OCI-LY1 (cell line): ENCODE data around the gene HDX.

Experiments used
- H2AFZ ChIP-seq: fragments of 200-600 bp; sonication (generic), shearing (Covaris generic); 2 replicates; pipeline ENCODE4 v1.6.0; 2014; ENCODE audit warnings: antibody characterized with exemption, mild to moderate bottlenecking, low read length
- H3F3A ChIP-seq: fragments of 200-600 bp; sonication (generic), shearing (Covaris generic); 2 replicates; pipeline ENCODE4 v1.6.0; 2014; ENCODE audit warnings: mild to moderate bottlenecking, antibody characterized with exemption, low read length, moderate library complexity; ENCODE audit not compliant: insufficient read depth
- H3K27ac ChIP-seq: fragments of 200-600 bp; sonication (generic); 2 replicates; pipeline ENCODE4 v1.5.1; 2014; ENCODE audit warnings: low read length, mixed run types, mild to moderate bottlenecking, low read depth; ENCODE audit not compliant: poor library complexity, severe bottlenecking
- H3K27me3 ChIP-seq: fragments of 200-600 bp; sonication (generic); 2 replicates; pipeline ENCODE4 v1.6.0; 2014; ENCODE audit warnings: antibody characterized with exemption, mild to moderate bottlenecking, low read length, moderate library complexity; ENCODE audit not compliant: insufficient read depth
- H3K36me3 ChIP-seq: fragments of 200-600 bp; sonication (generic); 2 replicates; pipeline ENCODE4 v1.6.1; 2014; ENCODE audit warnings: mild to moderate bottlenecking, antibody characterized with exemption, low read length, moderate library complexity, mixed read lengths; ENCODE audit not compliant: insufficient read depth
- H3K4me1 ChIP-seq: fragments of 200-600 bp; sonication (generic); 2 replicates; pipeline ENCODE4 v1.5.1; 2014; ENCODE audit warnings: mild to moderate bottlenecking, low read length, moderate library complexity; ENCODE audit not compliant: insufficient read depth, severe bottlenecking
- H3K4me2 ChIP-seq: fragments of 200-600 bp; sonication (generic), shearing (Covaris generic); 2 replicates; pipeline ENCODE4 v1.6.1; 2014; ENCODE audit warnings: low read length
- H3K4me3 ChIP-seq: fragments of 200-600 bp; sonication (generic); 2 replicates; pipeline ENCODE4 v1.5.1; 2014; ENCODE audit warnings: low read length, low read depth, mild to moderate bottlenecking, mixed read lengths; ENCODE audit not compliant: poor library complexity, severe bottlenecking
- H3K79me2 ChIP-seq: fragments of 200-600 bp; shearing (Covaris generic); 2 replicates; pipeline ENCODE4 v1.6.1; 2016; ENCODE audit warnings: mixed run types, low read length, mixed read lengths; ENCODE audit not compliant: insufficient read depth
- H3K9ac ChIP-seq: fragments of 200-600 bp; sonication (generic), shearing (Covaris generic); 2 replicates; pipeline ENCODE4 v1.6.1; 2014; ENCODE audit warnings: mild to moderate bottlenecking, low read length, mixed read lengths
- H3K9me2 ChIP-seq: fragments of 200-600 bp; sonication (generic), shearing (Covaris generic); 2 replicates; pipeline ENCODE4 v1.6.1; 2014; ENCODE audit warnings: low read depth, mild to moderate bottlenecking, low read length, mixed read lengths
- H3K9me3 ChIP-seq: fragments of 200-600 bp; shearing (Covaris generic); 2 replicates; pipeline ENCODE4 v1.6.1; 2014; ENCODE audit warnings: low read length, mixed read lengths
- H4K20me1 ChIP-seq: fragments of 200-600 bp; sonication (generic), shearing (Covaris generic); 2 replicates; pipeline ENCODE4 v1.6.0; 2016; ENCODE audit warnings: mild to moderate bottlenecking, low read length; ENCODE audit not compliant: insufficient read depth
- EZH2 ChIP-seq: fragments of 200-600 bp; sonication (generic), shearing (Covaris generic); IDR thresholded peaks from 2 replicates; pipeline ENCODE4 v1.8.0; 2017; ENCODE audit warnings: borderline replicate concordance, mixed run types, mild to moderate bottlenecking, antibody characterized with exemption, low read length, moderate library complexity, mixed read lengths
- TF ChIP-seq, protein P1 (sequence below): fragments of 200-600 bp; sonication (generic), shearing (Covaris generic); IDR thresholded peaks from 2 replicates; pipeline ENCODE4 v1.5.1; 2017; ENCODE audit warnings: mild to moderate bottlenecking, antibody characterized with exemption, low read length, moderate library complexity, mixed read lengths

HDX gene

DNA sequence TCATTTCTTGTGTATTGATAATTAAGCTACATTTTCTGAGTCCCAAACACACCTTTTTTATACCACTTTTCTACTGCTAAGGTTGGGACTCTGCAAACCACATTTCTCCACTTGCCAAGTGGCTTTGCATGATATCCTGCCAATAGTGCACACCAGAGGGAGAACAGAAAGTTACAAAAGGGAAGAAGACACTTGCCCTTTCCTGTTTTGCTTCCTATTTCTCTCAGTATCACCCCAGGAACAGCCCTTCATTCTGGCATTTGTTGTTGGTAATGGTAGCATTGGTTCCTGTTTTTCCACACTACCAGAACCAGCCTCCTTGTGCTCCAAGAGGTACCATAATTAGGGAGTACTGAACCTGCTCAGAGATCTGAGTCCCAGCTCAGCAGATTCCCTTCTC lies 87.1 kb downstream of the HDX start:
- Histone ChIP-seq H3K9me3 (no peaks in the 10 kb centered on the region), H3K79me2 (no peaks in the 10 kb centered on the region), H3K27me3 (no peaks in the 10 kb centered on the region), H3K4me1 (no peaks in the 10 kb centered on the region), H3K9me2 (no peaks in the 10 kb centered on the region), H3K4me3 (no peak overlapping the region), H3F3A (no peaks in the 10 kb centered on the region), H2AFZ (no peak overlapping the region), H3K9ac (no peak overlapping the region), H3K27ac (no peak overlapping the region), H3K4me2 (no peak overlapping the region), H3K36me3 (no peaks in the 10 kb centered on the region), H4K20me1 (no peaks in the 10 kb centered on the region)
- no peak for TF ChIP-seq EZH2

DNA sequence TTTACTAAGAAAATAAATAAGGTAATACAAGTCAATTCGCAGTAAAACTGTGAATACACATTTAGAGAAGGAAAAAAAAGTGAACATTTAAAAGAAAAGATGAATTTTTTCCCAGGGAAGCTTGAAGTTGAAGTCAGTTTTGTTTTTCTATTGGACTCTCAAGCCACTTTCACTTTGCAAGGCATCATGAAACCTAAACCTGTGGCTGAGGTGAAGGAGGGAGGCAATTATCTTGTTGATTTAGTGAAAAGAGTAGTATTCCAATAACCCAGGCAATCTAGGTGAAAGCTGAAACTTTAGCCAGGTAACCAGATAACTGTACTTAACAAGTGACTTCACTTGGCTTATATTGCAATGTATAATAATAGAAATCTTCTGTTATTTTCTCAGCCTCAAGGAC lies 138.6 kb downstream of the HDX start:
- no peak overlapping the region for H3K4me2 ChIP-seq
- H3K9me3 ChIP-seq: no peaks in the 10 kb centered on the region
- H3K27ac ChIP-seq: no peak overlapping the region
- no peaks in the 10 kb centered on the region for H3K27me3 ChIP-seq
- no peak overlapping the region for H3K9ac ChIP-seq
- no peaks in the 10 kb centered on the region for H3K9me2 ChIP-seq
- no peaks in the 10 kb centered on the region for H3K79me2 ChIP-seq
- H2AFZ ChIP-seq: no peak overlapping the region
- H3K36me3 ChIP-seq: no peaks in the 10 kb centered on the region
- no peaks in the 10 kb centered on the region for H4K20me1 ChIP-seq
- TF ChIP-seq EZH2: no peak
- TF ChIP-seq, protein P1, sequence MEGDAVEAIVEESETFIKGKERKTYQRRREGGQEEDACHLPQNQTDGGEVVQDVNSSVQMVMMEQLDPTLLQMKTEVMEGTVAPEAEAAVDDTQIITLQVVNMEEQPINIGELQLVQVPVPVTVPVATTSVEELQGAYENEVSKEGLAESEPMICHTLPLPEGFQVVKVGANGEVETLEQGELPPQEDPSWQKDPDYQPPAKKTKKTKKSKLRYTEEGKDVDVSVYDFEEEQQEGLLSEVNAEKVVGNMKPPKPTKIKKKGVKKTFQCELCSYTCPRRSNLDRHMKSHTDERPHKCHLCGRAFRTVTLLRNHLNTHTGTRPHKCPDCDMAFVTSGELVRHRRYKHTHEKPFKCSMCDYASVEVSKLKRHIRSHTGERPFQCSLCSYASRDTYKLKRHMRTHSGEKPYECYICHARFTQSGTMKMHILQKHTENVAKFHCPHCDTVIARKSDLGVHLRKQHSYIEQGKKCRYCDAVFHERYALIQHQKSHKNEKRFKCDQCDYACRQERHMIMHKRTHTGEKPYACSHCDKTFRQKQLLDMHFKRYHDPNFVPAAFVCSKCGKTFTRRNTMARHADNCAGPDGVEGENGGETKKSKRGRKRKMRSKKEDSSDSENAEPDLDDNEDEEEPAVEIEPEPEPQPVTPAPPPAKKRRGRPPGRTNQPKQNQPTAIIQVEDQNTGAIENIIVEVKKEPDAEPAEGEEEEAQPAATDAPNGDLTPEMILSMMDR: no peak
- no peaks in the 10 kb centered on the region for H3K4me1 ChIP-seq
- H3K4me3 ChIP-seq: no peak overlapping the region
- no peaks in the 10 kb centered on the region for H3F3A ChIP-seq

- no peaks in the 10 kb centered on the region for H3K9me3 ChIP-seq
- no peaks in the 10 kb centered on the region for H4K20me1 ChIP-seq
- H3K4me3 ChIP-seq: no peak overlapping the region
- no peaks in the 10 kb centered on the region for H3K4me1 ChIP-seq
- H3K36me3 ChIP-seq: no peaks in the 10 kb centered on the region
- H3F3A ChIP-seq: no peaks in the 10 kb centered on the region
- H3K4me2 ChIP-seq: no peak overlapping the region
- no peaks in the 10 kb centered on the region for H3K9me2 ChIP-seq
- no peaks in the 10 kb centered on the region for H3K27me3 ChIP-seq
- no peak overlapping the region for H3K9ac ChIP-seq
- H3K79me2 ChIP-seq: no peaks in the 10 kb centered on the region
- TF ChIP-seq, protein P1: no peak
- H2AFZ ChIP-seq: no peak overlapping the region
- no peak overlapping the region for H3K27ac ChIP-seq
Observed at GRCh38 chrX:84363051-84363450, 139.2 kb downstream of the HDX start.

- no peaks in the 10 kb centered on the region for H3K4me1 ChIP-seq
- no peaks in the 10 kb centered on the region for H3K9me3 ChIP-seq
- no peaks in the 10 kb centered on the region for H3K27me3 ChIP-seq
- H2AFZ ChIP-seq: no peak overlapping the region
- H3K9me2 ChIP-seq: no peaks in the 10 kb centered on the region
- H3K4me3 ChIP-seq: no peak overlapping the region
- no peak for TF ChIP-seq EZH2
- TF ChIP-seq, protein P1: no peak
- H4K20me1 ChIP-seq: no peaks in the 10 kb centered on the region
- no peaks in the 10 kb centered on the region for H3K79me2 ChIP-seq
- no peaks in the 10 kb centered on the region for H3F3A ChIP-seq
- H3K27ac ChIP-seq: no peak overlapping the region
- no peak overlapping the region for H3K9ac ChIP-seq
- H3K4me2 ChIP-seq: no peak overlapping the region
- H3K36me3 ChIP-seq: no peaks in the 10 kb centered on the region
Observed at GRCh38 chrX:84362184-84362838, 139.9 kb downstream of the HDX start.
